GM18519 (cell line): ENCODE measurements around the gene UBL4A.
"Not testable (repeated sequence)": the region's sequence is repeated elsewhere in the genome, so short reads cannot be mapped to it uniquely, and the experiment has no call there.

Experiments
- ATAC-seq: cut with Tn5 transposase; IDR thresholded peaks from one replicate; pipeline ENCODE4 v1.9.1; 2021; ENCODE audit warnings: mild to moderate bottlenecking, moderate library complexity; ENCODE audit not compliant: unreplicated experiment, low FRiP score

Gene UBL4A

GRCh38 chrX:154509455-154509854 lies 23.0 kb upstream of the UBL4A start:
- ATAC-seq = no peak

- no peak for ATAC-seq
Measured at GRCh38 chrX:154508384-154508745, 21.9 kb upstream of the UBL4A start.

- no peak for ATAC-seq
Measured at GRCh38 chrX:154507673-154508383, 21.4 kb upstream of the UBL4A start.

GRCh38 chrX:154506483-154507332 lies 20.3 kb upstream of the UBL4A start:
- no peak for ATAC-seq

DNA sequence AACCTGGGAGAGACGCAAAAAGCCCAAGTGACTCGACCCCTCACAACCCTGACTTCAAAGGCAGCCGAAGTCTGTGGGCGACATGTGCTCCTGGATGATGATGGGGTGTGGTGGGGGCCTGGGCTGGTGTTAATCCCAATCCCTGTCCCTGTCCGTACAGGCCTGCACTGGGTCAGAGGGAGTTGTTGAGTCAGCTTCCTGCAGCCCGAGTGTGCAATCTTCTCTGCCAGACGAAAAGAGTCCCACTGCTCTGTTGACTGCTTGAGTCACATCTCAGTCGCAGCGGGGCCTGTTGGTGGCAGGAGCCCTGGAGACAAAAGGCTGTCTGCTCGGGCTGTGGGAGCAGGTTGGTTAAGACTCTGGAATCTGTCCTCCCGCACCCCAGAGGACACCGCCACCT lies 19.3 kb upstream of the UBL4A start:
- no peak for ATAC-seq

- no peak for ATAC-seq
Measured at GRCh38 chrX:154502989-154503388, 16.6 kb upstream of the UBL4A start.

DNA sequence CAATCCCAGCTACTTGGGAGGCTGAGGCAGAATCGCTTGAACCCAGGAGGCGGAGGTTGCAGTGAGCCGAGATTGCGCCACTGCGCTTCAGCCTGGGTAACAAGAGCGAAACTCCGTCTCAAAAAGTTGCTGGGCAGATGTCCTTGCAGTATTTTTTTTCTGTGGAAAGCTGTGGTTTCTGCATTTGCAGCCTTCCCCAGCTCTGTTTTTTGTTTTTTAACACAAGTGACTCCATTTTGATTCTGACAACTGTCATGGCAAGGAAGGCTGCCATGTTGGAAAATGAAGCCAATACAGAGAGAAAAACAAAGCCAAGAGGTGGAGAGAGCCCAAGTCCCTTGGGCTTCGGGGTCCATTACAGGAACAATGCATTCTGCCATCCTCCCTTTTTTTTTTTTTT lies 15.7 kb upstream of the UBL4A start:
- ATAC-seq = no peak

- not testable (repeated sequence) for ATAC-seq
Measured at GRCh38 chrX:154501423-154501822, 15.0 kb upstream of the UBL4A start.

DNA sequence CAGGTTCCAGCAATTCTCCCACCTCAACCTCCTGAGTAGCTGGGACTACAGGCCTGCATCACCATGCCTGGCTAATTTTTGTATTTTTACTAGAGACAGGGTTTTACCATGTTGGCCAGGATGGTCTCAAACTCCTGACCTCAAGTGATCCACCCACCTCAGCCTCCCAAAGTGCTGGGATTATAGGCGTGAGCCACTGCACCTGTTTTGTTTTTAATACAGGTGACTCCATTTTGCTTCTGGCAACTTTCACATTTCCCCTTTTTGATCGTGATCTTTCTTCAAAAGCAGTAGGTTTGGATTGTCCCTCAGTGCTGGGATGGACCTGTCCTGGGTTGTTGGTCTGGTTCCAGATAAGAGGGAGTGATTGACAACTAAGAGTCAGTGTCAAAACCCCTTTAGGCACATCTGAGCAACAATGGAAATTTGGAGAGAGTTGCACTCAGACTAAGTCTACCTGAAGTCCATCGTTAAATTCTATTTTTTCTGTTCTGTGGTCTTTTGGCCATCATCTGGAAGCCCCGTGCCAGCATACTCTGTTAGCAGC lies 10.2 kb upstream of the UBL4A start:
- not testable (repeated sequence) for ATAC-seq

DNA sequence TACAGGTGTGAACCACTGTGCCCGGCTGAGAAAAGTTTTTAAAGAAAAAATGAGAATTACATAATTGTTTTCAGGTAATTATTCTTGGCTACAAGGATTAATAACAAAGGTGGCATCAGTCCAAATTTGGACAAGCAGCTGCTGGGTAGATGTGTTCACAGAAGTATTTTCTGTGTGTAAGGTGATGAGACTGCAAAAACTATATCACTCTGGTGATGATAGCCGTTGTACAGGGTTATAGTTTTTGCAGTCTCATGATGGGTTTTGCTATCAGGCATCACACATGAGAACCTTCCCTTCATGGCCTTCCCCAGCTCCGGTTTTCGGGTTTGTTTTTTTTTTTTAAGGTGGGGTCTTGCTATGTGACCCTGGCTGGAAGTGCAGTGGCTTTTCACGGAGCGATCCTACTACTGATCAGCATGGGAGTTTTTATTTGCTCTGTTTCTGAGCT lies 9.1 kb upstream of the UBL4A start:
- ATAC-seq = no peak

DNA sequence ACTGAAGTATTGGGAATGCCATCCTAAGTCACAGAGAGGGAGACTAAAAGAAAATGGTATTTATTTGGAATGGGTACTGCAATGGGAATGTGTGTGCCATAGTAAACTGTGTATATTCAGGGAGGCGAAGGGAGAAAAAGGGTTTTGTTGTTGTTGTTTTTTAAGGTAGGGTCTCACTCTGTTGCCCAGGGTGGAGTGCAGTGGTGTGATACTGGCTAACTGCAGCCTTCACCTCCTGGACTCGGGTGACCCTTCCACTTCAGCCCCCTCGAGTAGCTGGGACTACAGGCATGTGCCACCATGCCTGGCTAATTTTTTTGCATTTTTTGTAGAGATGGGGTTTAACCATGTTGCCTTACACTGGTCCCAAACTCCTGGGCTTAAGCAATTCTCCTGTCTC lies 8.3 kb upstream of the UBL4A start:
- no peak for ATAC-seq

- peak; percentile 74 for ATAC-seq
Measured at GRCh38 chrX:154490414-154491083, 4.1 kb upstream of the UBL4A start, which contains the start of gene SLC10A3. TSS of gene SLC10A3 (minus strand) at chrX:154490629. CDS start at chrX:154488940, 1,689 bp downstream.

GRCh38 chrX:154490021-154490413 lies 3.6 kb upstream of the UBL4A start:
- no peak for ATAC-seq

- no peak for ATAC-seq
Measured at GRCh38 chrX:154489182-154489581, 2.8 kb upstream of the UBL4A start.

DNA sequence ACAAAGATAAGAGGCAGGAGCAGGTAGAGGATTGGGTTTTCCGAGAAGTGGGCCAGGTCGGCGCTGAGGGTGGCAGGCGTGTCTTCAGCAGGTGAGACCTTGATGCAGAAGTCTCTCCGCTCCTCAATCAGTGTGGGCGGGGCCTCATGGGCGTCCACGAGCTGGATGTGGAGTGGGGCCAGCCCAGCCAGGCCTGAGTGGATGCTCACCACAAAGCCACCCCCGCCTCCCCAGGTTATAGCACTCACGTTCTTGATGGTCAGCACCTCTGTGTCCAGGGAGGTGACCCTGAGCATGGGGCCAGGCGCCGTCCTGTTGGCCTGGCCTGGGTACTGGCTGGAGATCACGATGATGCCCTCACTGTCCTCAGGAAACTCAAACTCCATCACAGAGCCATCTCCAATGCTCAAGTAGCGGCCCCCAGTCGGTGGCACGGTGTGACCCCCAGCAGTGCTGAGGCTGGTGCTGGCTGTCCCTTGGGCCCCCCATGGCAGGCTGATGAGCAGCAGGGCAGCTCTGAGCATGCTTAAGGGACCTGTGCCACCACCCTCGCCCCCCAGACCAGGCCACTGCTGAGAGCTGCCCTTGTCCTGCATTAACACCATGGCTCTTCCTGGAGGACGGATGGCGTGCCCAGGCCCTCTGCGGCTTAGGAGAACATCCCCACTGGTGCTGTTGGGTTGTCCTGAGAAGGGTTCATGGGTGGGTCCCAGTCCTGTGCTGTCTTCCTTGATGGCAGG lies 2.1 kb upstream of the UBL4A start:
- ATAC-seq = no peak

DNA sequence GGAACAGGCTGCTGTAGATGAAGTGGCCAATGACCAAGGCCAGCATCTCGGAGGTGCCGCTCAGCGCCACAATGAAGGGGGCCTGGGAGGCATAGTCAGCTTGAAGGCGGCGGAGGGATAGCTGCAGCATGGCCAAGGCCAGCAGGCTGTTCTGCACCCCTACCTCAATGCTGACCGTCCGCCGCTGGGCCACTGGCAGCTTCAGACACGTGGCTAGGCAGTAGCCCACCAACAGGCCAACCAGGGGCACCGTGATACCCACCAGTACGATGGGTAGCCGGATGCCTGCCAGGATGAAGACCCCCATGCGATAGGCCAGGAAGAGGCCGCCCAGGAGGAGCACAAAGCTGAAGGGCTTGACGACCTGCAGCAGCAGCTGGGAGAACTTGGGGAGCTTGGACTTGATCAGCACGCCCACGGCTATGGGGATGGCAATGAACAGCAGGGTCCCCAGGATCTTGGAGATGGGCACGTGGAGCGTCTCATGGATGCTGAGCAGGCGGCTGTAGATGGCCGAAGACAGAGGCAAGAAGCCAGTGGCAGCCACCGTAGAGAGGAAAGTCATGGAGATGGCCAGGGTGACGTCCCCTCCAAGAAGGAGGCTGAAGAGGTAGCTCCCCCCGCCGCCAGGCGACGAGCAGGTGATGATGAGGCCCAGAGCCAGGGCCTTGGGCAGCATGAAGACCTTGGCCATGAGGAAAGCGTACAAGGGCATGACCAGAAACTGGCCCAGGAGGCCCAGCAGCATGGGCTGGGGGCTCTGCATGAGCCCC lies 1.3 kb upstream of the UBL4A start:
- ATAC-seq = no peak

- ATAC-seq = no peak
Measured at GRCh38 chrX:154486052-154486395, 391 bp downstream of the UBL4A start.

GRCh38 chrX:154485150-154486051 lies 1.0 kb downstream of the UBL4A start:
- no peak for ATAC-seq
